PC-3 (cell line): Measurements from ENCODE around the gene CD79A. TPM values are rescaled to one million over a fixed set of nuclear protein-coding genes. Genes with fewer than 3 reads are reported as not detected.

Source experiments
- ATAC-seq: fragments of 200-7000 bp; cut with Tn5 transposase; 2 replicates; pipeline ENCODE4 v1.9.1; 2020; ENCODE audit warnings: mild to moderate bottlenecking, moderate library complexity
- BruUV-seq: library from RNA; stranded (reverse); fragments of 400-500 nt; replicated peaks from 2 replicates; lab custom pipeline; 2021; lab: Mats Ljungman, UMichigan
- CTCF ChIA-PET: fragments of 300-600 bp; sonication (Branson Sonifier 250); formaldehyde crosslinking; loops from one replicate; lab custom pipeline; 2022; ENCODE audit warnings: antibody characterized with exemption; lab: Charles Lee
- POLR2A ChIA-PET: fragments of 300-600 bp; sonication (Branson Sonifier 250); formaldehyde crosslinking; loops from one replicate; lab custom pipeline; 2022; ENCODE audit warnings: antibody characterized with exemption; ENCODE audit not compliant: unreplicated experiment; lab: Charles Lee
- DNase-seq: peaks from one replicate; pipeline ENCODE4 v3.0.0-alpha.2; 2015
- H2AFZ ChIP-seq: fragments of 300-600 bp; sonication (generic); 2 replicates; pipeline ENCODE4 v1.6.0; 2016; ENCODE audit warnings: antibody characterized with exemption, low read length
- H3F3A ChIP-seq: fragments of 300-600 bp; sonication (generic); one replicate; pipeline ENCODE4 v1.6.0; 2017; ENCODE audit warnings: antibody characterized with exemption, low read length, control low read depth, mild to moderate bottlenecking; ENCODE audit not compliant: unreplicated experiment
- H3K27ac ChIP-seq: fragments of 300-600 bp; sonication (generic); 2 replicates; pipeline ENCODE4 v1.5.1; 2016; ENCODE audit warnings: mild to moderate bottlenecking, low read length
- H3K27me3 ChIP-seq: fragments of 300-600 bp; sonication (generic); 2 replicates; pipeline ENCODE4 v1.6.1; 2016; ENCODE audit warnings: low read length, mixed read lengths
- H3K36me3 ChIP-seq: fragments of 300-600 bp; sonication (generic); 2 replicates; pipeline ENCODE4 v1.6.1; 2016; ENCODE audit warnings: low read depth, mixed run types, low read length, mixed read lengths
- H3K4me1 ChIP-seq: fragments of 300-600 bp; sonication (generic); 2 replicates; pipeline ENCODE4 v1.5.1; 2016; ENCODE audit warnings: low read length; ENCODE audit not compliant: insufficient read depth
- H3K4me2 ChIP-seq: fragments of 300-600 bp; sonication (generic); 2 replicates; pipeline ENCODE4 v1.6.0; 2016; ENCODE audit warnings: low read length
- H3K4me3 ChIP-seq: fragments of 300-600 bp; sonication (generic); 2 replicates; pipeline ENCODE4 v1.5.1; 2016; ENCODE audit warnings: mild to moderate bottlenecking, low read length, mixed read lengths
- H3K79me2 ChIP-seq: fragments of 300-600 bp; sonication (generic); 2 replicates; pipeline ENCODE4 v1.6.1; 2017; ENCODE audit warnings: low read length, mixed read lengths
- H3K9ac ChIP-seq: fragments of 300-600 bp; sonication (generic); 2 replicates; pipeline ENCODE4 v1.6.0; 2016; ENCODE audit warnings: mild to moderate bottlenecking, low read length
- H3K9me2 ChIP-seq: fragments of 300-600 bp; sonication (generic); replicated peaks from 2 replicates; pipeline ENCODE4 v1.6.1; 2016; ENCODE audit warnings: mixed run types, low read length, mixed read lengths
- H3K9me3 ChIP-seq: fragments of 300-600 bp; sonication (generic); 2 replicates; pipeline ENCODE4 v1.6.1; 2016; ENCODE audit warnings: low read length, mixed read lengths
- H4K20me1 ChIP-seq: fragments of 300-600 bp; sonication (generic); 2 replicates; pipeline ENCODE4 v1.6.1; 2016; ENCODE audit warnings: low read length, mixed read lengths
- CTCF ChIP-seq: fragments of 300-600 bp; sonication (generic); conservative IDR thresholded peaks from 2 replicates; pipeline ENCODE4 v1.5.1; 2017; ENCODE audit warnings: antibody characterized with exemption, low read depth, mild to moderate bottlenecking, low read length
- EZH2 ChIP-seq: fragments of 300-600 bp; sonication (generic); IDR thresholded peaks from one replicate; pipeline ENCODE4 v1.6.1; 2017; ENCODE audit warnings: antibody characterized with exemption, mild to moderate bottlenecking, low read length; ENCODE audit not compliant: unreplicated experiment
- EZH2phosphoT487 ChIP-seq: fragments of 300-600 bp; sonication (generic); IDR thresholded peaks from 2 replicates; pipeline ENCODE4 v1.6.1; 2018; ENCODE audit warnings: mild to moderate bottlenecking, antibody characterized with exemption, low read length, borderline replicate concordance
- intact Hi-C: fragments of 100-400 bp; cut with micrococcal nuclease; formaldehyde crosslinking; loops from 2 replicates; pipeline ENCODE4 v1.9.0; 2023
- total RNA-seq: library from RNA; depleted of rRNA; stranded (reverse); fragments of >200 nt; gene quantifications from 2 replicates; pipeline ENCODE4 v1.2.3, GENCODE V29; 2014

Gene CD79A
- total RNA-seq, 1 experiment from 2014 or later = 0.11 TPM

- H3K4me1 ChIP-seq = no peaks in the 10 kb centered on the region
- POLR2A ChIA-PET = no interaction called here
- H3K9me3 ChIP-seq = no peaks in the 10 kb centered on the region
- no peaks in the 10 kb centered on the region for H4K20me1 ChIP-seq
- no peak overlapping the region for H3K27ac ChIP-seq
- H2AFZ ChIP-seq = no peak overlapping the region
- H3K36me3 ChIP-seq = no peaks in the 10 kb centered on the region
- no peak for ATAC-seq
- CTCF ChIA-PET = no interaction called here
- no peak overlapping the region for H3K4me3 ChIP-seq
- DNase-seq = no peak
- intact Hi-C loops = no loop called here
- H3F3A ChIP-seq = no peaks in the 10 kb centered on the region
- H3K9ac ChIP-seq = no peak overlapping the region
- TF ChIP-seq EZH2 (no peak), CTCF (no peak), EZH2phosphoT487 (no peak)
- H3K27me3 ChIP-seq = peaks cover 33% of the 10 kb centered on the region
- BruUV-seq = no TSS peak
- no peak overlapping the region for H3K4me2 ChIP-seq
- H3K9me2 ChIP-seq = no peaks in the 10 kb centered on the region
- no peaks in the 10 kb centered on the region for H3K79me2 ChIP-seq
Observed at GRCh38 chr19:41851456-41851855, 25.6 kb upstream of the CD79A start.

- Histone ChIP-seq H3K36me3 (no peaks in the 10 kb centered on the region), H3K4me2 (no peak overlapping the region), H3K4me1 (no peaks in the 10 kb centered on the region), H2AFZ (no peak overlapping the region), H4K20me1 (no peaks in the 10 kb centered on the region), H3K79me2 (no peaks in the 10 kb centered on the region), H3K9me2 (no peaks in the 10 kb centered on the region), H3K27ac (no peak overlapping the region), H3F3A (no peaks in the 10 kb centered on the region), H3K27me3 (peaks cover 33% of the 10 kb centered on the region), H3K9me3 (no peaks in the 10 kb centered on the region), H3K9ac (no peak overlapping the region), H3K4me3 (no peak overlapping the region)
- ATAC-seq (no peak), DNase-seq (no peak)
- intact Hi-C loops = no loop called here
- BruUV-seq = no TSS peak
- POLR2A ChIA-PET = no interaction called here
- TF ChIP-seq CTCF (no peak), EZH2 (no peak), EZH2phosphoT487 (no peak)
- CTCF ChIA-PET = no interaction called here
Observed at GRCh38 chr19:41853344-41853743, 23.7 kb upstream of the CD79A start.

- Histone ChIP-seq H2AFZ (no peak overlapping the region), H3K4me3 (no peak overlapping the region), H3K9ac (no peak overlapping the region), H4K20me1 (no peaks in the 10 kb centered on the region), H3K27me3 (peaks cover 33% of the 10 kb centered on the region), H3K36me3 (no peaks in the 10 kb centered on the region), H3K9me3 (no peaks in the 10 kb centered on the region), H3K9me2 (no peaks in the 10 kb centered on the region), H3K4me2 (no peak overlapping the region), H3K27ac (no peak overlapping the region), H3F3A (no peaks in the 10 kb centered on the region), H3K79me2 (no peaks in the 10 kb centered on the region), H3K4me1 (peaks cover under 1% of the 10 kb centered on the region; the same call in 1 of the 2 replicates)
- no peak for TF ChIP-seq EZH2phosphoT487
- TF ChIP-seq CTCF = no peak
- no peak for TF ChIP-seq EZH2
- DNase-seq (no peak), ATAC-seq (no peak)
- no TSS peak for BruUV-seq
- POLR2A ChIA-PET = no interaction called here
- intact Hi-C loops = no loop called here
- CTCF ChIA-PET = no interaction called here
Observed at GRCh38 chr19:41853768-41854167, 23.3 kb upstream of the CD79A start.
